Sigmoid colon (tissue), 4 donors: Measurements from ENCODE around the gene STK24.

ENCODE experiments used
- EP300 ChIP-seq, 4 donors: sonication (generic); formaldehyde crosslinking; IDR thresholded peaks; one replicate each; pipeline ENCODE4 v1.6.1; 2017; ENCODE audit warnings: antibody characterized with exemption in 4 of 4
- TF ChIP-seq, protein P1 (sequence below), 4 experiments: fragments of 450-650 bp in 3 of 4; fragments of 200-600 bp in 1 of 4; IDR thresholded peaks; one replicate each; pipeline ENCODE4 v1.5.1; 2016 to 2019; ENCODE audit warnings: antibody characterized with exemption in 4 of 4, mild to moderate bottlenecking in 3 of 4, moderate library complexity in 2 of 4

DNA sequence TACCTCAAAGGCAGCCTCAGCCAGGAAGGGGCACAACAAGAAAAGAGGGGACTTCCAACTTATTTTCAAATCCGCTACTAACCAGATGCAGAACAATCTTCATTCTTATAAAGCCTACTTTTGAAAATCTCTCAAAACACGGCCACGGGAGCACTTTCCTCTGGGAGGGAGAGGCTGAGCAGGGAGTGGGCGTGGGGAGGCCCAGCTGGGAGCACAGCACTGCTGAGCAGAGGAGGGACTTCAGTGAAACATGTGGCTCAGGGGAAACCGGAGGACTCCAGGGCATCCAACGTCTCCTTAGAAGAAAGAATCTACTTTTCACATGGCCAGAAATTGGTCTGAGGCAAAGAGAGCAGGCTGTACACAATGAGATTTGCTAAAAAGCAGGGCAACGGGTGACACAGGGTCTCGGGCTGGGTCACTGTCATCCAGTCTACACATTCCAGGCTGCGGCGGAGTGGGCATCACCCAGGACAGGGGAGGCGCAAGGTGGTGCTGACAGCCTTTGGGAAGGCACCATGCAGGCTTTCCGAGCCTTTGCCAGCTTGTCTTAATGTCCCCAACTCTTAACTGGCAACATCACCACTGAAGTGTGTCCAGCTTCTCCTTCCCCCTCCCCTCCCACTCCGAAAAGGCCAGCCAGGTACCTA lies 117.1 kb downstream of the STK24 start:
- TF ChIP-seq, protein P1, sequence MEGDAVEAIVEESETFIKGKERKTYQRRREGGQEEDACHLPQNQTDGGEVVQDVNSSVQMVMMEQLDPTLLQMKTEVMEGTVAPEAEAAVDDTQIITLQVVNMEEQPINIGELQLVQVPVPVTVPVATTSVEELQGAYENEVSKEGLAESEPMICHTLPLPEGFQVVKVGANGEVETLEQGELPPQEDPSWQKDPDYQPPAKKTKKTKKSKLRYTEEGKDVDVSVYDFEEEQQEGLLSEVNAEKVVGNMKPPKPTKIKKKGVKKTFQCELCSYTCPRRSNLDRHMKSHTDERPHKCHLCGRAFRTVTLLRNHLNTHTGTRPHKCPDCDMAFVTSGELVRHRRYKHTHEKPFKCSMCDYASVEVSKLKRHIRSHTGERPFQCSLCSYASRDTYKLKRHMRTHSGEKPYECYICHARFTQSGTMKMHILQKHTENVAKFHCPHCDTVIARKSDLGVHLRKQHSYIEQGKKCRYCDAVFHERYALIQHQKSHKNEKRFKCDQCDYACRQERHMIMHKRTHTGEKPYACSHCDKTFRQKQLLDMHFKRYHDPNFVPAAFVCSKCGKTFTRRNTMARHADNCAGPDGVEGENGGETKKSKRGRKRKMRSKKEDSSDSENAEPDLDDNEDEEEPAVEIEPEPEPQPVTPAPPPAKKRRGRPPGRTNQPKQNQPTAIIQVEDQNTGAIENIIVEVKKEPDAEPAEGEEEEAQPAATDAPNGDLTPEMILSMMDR (IDR thresholded peaks at IDR 0.05): no peak
- no peak for TF ChIP-seq EP300 (IDR thresholded peaks at IDR 0.05)
